Thyroid gland (tissue), 4 donors: ENCODE results near the gene ENOX1. TPM values are rescaled to one million over a fixed set of nuclear protein-coding genes. Genes with fewer than 3 reads are reported as not detected.

Source experiments
- DNase-seq, 2 donors: peaks; one replicate each; pipeline ENCODE4 v3.0.0-alpha.2; 2019
- H3K27ac ChIP-seq, 3 donors: fragments of 200-600 bp; sonication (generic); 1 replicate in 2 of 3; 2 replicates in 1 of 3; pipeline ENCODE4 v1.5.1; 2016 to 2019; ENCODE audit warnings: mild to moderate bottlenecking in 1 of 3, moderate library complexity in 1 of 3
- H3K27me3 ChIP-seq: fragments of 200-600 bp; sonication (generic); one replicate; pipeline ENCODE4 v1.5.1; 2019
- H3K36me3 ChIP-seq, 2 donors: fragments of 200-600 bp; sonication (generic); one replicate each; pipeline ENCODE4 v1.5.1; 2016 to 2019
- H3K4me1 ChIP-seq, 2 donors: fragments of 200-600 bp; sonication (generic); one replicate each; pipeline ENCODE4 v1.5.1; 2017 to 2019
- H3K4me3 ChIP-seq, 3 donors: fragments of 200-600 bp; sonication (generic); replicated peaks in 1 of 3; 1 replicate in 2 of 3; 2 replicates in 1 of 3; pipeline ENCODE4 v1.5.1; 2016; ENCODE audit warnings: mild to moderate bottlenecking in 1 of 3
- H3K9me3 ChIP-seq: fragments of 200-600 bp; sonication (generic); one replicate; pipeline ENCODE4 v1.5.1; 2017
- POLR2A ChIP-seq, 2 donors: fragments of 450-650 bp; IDR thresholded peaks; one replicate each; pipeline ENCODE4 v1.6.1; 2017; ENCODE audit warnings: antibody characterized with exemption in 2 of 2, mild to moderate bottlenecking in 2 of 2, moderate library complexity in 1 of 2
- WGBS, 2 donors: methylation state at CpG; one replicate each; pipeline ENCODE4 v1.1.5; 2017; 5-methylcytosine and 5-hydroxymethylcytosine counted together
- intact Hi-C: fragments of 100-400 bp; cut with DNase I; formaldehyde crosslinking; loops from one replicate; pipeline ENCODE4 v1.15.1; 2023
- total RNA-seq, 4 donors: library from RNA; depleted of rRNA; stranded (reverse); fragments of >200 nt; gene quantifications; one replicate each; pipeline ENCODE4 v1.2.3, GENCODE V29; 2016
- TF ChIP-seq, protein P1 (sequence below), 6 experiments: fragments of 200-600 bp in 3 of 6; fragments of 450-650 bp in 3 of 6; sonication (generic) in 3 of 6; IDR thresholded peaks; one replicate each; pipeline ENCODE4 v1.5.1; 2016 to 2019; ENCODE audit warnings: antibody characterized with exemption in 6 of 6, mild to moderate bottlenecking in 2 of 6, inconsistent platforms in 1 of 6, moderate library complexity in 1 of 6

Gene ENOX1
- total RNA-seq, 4 donors from 2014 or later = 0.13 to 1.8 (median 0.31) TPM

DNA sequence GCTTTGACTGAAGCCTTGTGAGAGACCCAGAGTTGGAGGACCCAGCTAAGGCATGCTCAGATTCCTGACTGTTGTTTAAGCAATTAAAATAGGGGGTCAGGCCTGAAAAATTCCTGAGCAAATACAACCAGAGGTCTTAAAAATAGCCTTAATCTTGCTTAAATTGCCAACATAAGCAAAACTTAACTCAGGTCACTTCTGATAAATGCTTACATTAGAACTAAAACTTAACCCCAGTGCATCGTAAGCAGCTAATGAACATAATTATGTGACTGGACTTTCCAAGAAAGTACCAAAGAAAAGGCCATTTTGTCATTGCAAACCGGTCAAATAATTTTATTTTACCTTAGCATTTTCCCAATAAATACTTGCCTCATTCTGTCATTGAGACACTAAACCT lies 294.5 kb downstream of the ENOX1 start:
- Histone ChIP-seq H3K4me1 (no peaks in the 10 kb centered on the region), H3K27ac (no peak overlapping the region), H3K36me3 (no peaks in the 10 kb centered on the region), H3K4me3 (no peak overlapping the region), H3K9me3 (no peaks in the 10 kb centered on the region), H3K27me3 (no peaks in the 10 kb centered on the region)
- DNase-seq = no peak
- 94 to 98% methylated on average over 2 of the region's 2 CpGs for WGBS, 2 donors
- TF ChIP-seq POLR2A (IDR thresholded peaks at IDR 0.05) = no peak
- TF ChIP-seq, protein P1, sequence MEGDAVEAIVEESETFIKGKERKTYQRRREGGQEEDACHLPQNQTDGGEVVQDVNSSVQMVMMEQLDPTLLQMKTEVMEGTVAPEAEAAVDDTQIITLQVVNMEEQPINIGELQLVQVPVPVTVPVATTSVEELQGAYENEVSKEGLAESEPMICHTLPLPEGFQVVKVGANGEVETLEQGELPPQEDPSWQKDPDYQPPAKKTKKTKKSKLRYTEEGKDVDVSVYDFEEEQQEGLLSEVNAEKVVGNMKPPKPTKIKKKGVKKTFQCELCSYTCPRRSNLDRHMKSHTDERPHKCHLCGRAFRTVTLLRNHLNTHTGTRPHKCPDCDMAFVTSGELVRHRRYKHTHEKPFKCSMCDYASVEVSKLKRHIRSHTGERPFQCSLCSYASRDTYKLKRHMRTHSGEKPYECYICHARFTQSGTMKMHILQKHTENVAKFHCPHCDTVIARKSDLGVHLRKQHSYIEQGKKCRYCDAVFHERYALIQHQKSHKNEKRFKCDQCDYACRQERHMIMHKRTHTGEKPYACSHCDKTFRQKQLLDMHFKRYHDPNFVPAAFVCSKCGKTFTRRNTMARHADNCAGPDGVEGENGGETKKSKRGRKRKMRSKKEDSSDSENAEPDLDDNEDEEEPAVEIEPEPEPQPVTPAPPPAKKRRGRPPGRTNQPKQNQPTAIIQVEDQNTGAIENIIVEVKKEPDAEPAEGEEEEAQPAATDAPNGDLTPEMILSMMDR (IDR thresholded peaks at IDR 0.05) = no peak
- intact Hi-C loops = no loop called here

DNA sequence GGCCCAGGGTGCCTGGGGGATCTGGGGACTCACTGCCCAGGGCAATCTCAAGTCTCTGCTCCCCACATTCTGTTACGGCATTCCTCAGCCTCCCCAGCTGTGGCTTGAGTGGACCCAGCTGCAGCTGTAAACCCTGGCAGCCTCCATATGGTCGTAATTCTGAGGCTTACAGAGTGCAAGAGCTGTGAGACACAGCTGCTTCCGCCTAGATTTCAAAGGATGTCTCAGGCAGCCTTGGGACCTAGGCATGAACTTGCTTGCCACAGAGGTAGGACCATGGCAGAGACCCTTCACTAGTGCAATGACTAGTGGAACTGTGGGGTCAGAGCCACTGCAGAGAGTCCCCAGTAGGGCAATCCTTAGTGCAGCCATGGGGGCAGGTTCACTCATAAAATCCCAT lies 297.5 kb downstream of the ENOX1 start:
- no peak for DNase-seq
- intact Hi-C loops = no loop called here
- Histone ChIP-seq H3K36me3 (no peaks in the 10 kb centered on the region), H3K4me3 (no peak overlapping the region), H3K4me1 (no peaks in the 10 kb centered on the region), H3K9me3 (no peaks in the 10 kb centered on the region), H3K27me3 (no peaks in the 10 kb centered on the region), H3K27ac (no peak overlapping the region)
- WGBS, 2 donors = 75 to 100% methylated on average over 1 to 3 of the region's 3 CpGs
- no peak for TF ChIP-seq POLR2A (IDR thresholded peaks at IDR 0.05)
- TF ChIP-seq, protein P1 (IDR thresholded peaks at IDR 0.05) = no peak

DNA sequence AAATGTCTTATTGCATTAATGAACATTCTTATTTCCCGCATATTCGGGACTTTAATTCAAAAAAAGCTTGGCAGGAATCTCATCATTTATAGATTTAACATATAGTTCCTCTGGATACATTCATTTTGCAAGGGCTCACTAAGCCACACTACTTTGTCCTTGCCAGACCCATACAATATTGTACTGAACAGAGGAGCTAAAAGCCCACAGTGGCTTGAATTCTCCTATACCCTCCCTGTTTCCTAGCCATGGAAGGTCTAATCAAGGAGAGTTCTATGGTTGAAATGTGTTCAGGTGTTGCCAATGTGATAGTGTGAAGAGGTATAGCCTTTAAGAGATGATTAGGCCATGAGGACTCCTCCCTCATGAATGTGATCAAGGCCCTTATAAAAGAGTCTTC lies 298.9 kb downstream of the ENOX1 start:
- 92 to 94% methylated on average over 2 of the region's 2 CpGs for WGBS, 2 donors
- intact Hi-C loops = no loop called here
- H3K27ac ChIP-seq = no peak overlapping the region

DNA sequence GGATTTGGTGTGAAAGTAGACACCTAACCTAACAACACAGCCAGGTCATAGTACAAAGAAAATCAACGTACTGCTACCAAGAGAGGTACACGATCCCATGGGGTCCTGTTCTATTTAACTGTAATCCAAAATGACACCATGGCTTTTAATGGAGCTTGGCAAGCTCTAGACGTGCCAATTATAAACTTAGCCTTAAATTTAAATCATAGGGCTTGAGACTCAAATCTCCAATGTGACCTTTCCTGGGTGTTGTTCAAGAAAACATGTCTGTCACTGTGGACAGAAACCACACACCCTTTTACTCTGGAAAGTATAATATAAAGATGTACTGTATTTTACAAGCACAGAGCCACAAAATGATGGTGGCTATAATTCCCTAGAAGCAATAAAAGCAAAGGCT lies 299.3 kb downstream of the ENOX1 start:
- no peaks in the 10 kb centered on the region for H3K9me3 ChIP-seq
- intact Hi-C loops = no loop called here
- H3K27ac ChIP-seq = no peak overlapping the region
- no peak for DNase-seq
- TF ChIP-seq, protein P1 (IDR thresholded peaks at IDR 0.05) = no peak
- TF ChIP-seq POLR2A (IDR thresholded peaks at IDR 0.05) = no peak
- no peaks in the 10 kb centered on the region for H3K27me3 ChIP-seq
- no peaks in the 10 kb centered on the region for H3K36me3 ChIP-seq
- H3K4me3 ChIP-seq = no peak overlapping the region
- 79 to 81% methylated on average over 3 of the region's 3 CpGs for WGBS, 2 donors
- no peaks in the 10 kb centered on the region for H3K4me1 ChIP-seq

More for the DNA sequence above, 298.9 kb downstream of the ENOX1 start:
- TF ChIP-seq POLR2A (IDR thresholded peaks at IDR 0.05) = no peak
- TF ChIP-seq, protein P1 (IDR thresholded peaks at IDR 0.05) = no peak
- Histone ChIP-seq H3K4me3 (no peak overlapping the region), H3K4me1 (no peaks in the 10 kb centered on the region), H3K27me3 (no peaks in the 10 kb centered on the region), H3K36me3 (no peaks in the 10 kb centered on the region), H3K9me3 (no peaks in the 10 kb centered on the region)
- DNase-seq = no peak

DNA sequence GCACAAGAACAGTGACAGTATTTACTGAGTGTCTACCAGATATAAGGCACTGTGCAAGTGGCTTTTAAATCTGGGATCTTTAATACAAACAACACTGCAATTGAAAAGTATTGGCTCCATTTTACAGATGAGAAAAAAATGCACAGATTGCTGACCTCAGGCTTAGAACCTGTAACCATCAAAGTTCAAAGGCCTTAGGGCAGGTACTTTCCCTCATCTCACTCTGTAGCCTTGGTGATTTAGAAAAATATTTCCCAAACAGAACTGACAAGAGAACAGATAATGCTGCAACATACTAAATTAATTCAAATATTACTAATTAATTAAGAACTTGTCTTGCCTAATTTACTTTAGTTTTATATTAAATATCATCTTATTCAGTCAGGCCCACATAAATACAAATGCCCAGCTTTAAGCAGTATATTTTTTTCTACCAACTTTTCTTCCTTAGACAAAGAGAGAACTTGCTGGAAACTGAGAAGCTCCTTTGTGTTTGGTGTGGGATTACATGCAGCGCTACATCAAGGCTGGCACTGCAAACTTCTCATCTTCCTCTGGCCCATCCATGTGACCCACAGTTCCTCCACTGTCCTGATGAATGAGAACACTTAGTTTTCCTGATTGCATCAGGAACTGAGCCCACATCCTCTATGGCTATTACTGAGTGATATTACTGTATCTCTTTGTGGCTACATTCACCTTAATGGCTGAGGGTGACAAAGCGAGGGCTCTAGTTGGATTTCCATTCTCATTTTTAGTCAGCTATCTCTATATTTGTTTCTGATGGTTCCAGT lies 302.1 kb downstream of the ENOX1 start:
- TF ChIP-seq, protein P1 (IDR thresholded peaks at IDR 0.05) = no peak
- TF ChIP-seq POLR2A (IDR thresholded peaks at IDR 0.05) = no peak
- no peaks in the 10 kb centered on the region for H3K27me3 ChIP-seq
- H3K4me3 ChIP-seq = no peak overlapping the region
- no peak for DNase-seq
- no peaks in the 10 kb centered on the region for H3K4me1 ChIP-seq
- H3K9me3 ChIP-seq = no peaks in the 10 kb centered on the region
- 86 to 92% methylated on average over 2 of the region's 2 CpGs for WGBS, 2 donors
- no peak overlapping the region for H3K27ac ChIP-seq
- H3K36me3 ChIP-seq = no peaks in the 10 kb centered on the region
- intact Hi-C loops = no loop called here
